ENCODE data around the gene RPRML. TPM values are rescaled to one million over a fixed set of nuclear protein-coding genes. Genes with fewer than 3 reads are reported as not detected.

The RPRML gene
- total and polyA plus RNA-seq, 2 experiments from 2014 or later, result not detected

GRCh38 chr17:46975287-46975686 is 3.8 kb downstream of the RPRML start:
- in situ Hi-C loops (cut with MboI), result no loop called here
- Histone ChIP-seq H3K9ac (no peak overlapping the region), H3F3A (ENCODE audit: insufficient read depth) (no peaks in the 10 kb centered on the region), H3K79me2 (ENCODE audit: insufficient read depth) (no peaks in the 10 kb centered on the region), H4K20me1 (ENCODE audit: insufficient read depth) (no peaks in the 10 kb centered on the region), H3K36me3 (ENCODE audit: low read depth) (no peaks in the 10 kb centered on the region), H2AFZ (no peak overlapping the region), H3K4me3 (no peak overlapping the region), H3K4me2 (ENCODE audit: unreplicated experiment) (no peak overlapping the region), H3K9me3 (ENCODE audit: low read depth) (no peaks in the 10 kb centered on the region), H3K4me1 (ENCODE audit: insufficient read depth) (no peaks in the 10 kb centered on the region), H3K27ac (no peak overlapping the region), H3K9me2 (ENCODE audit: insufficient read depth) (no peaks in the 10 kb centered on the region), H3K27me3 (replicated peaks; ENCODE audit: insufficient read depth) (peaks cover 39% of the 10 kb centered on the region)
- TF ChIP-seq EZH2 (IDR thresholded peaks at IDR 0.05; ENCODE audit: insufficient read depth, poor library complexity, severe bottlenecking), result no peak
- TF ChIP-seq EZH2phosphoT487 (IDR thresholded peaks at IDR 0.05; ENCODE audit: insufficient read depth, low read depth), result no peak
- no peak for DNase-seq
- 74 to 80% methylated on average over 4 of the region's 4 CpGs for WGBS, 2 experiments (ENCODE audit: low coverage in 1 of 2, low lambda C conversion rate in 2 of 2, missing lambda C conversion rate in 2 of 2)

- Histone ChIP-seq H3K9ac (no peak overlapping the region), H3K36me3 (ENCODE audit: low read depth) (no peaks in the 10 kb centered on the region), H3K9me3 (ENCODE audit: low read depth) (no peaks in the 10 kb centered on the region), H4K20me1 (ENCODE audit: insufficient read depth) (no peaks in the 10 kb centered on the region), H3K27me3 (replicated peaks; ENCODE audit: insufficient read depth) (peaks cover 34% of the 10 kb centered on the region), H3K4me2 (ENCODE audit: unreplicated experiment) (no peak overlapping the region), H3K27ac (no peak overlapping the region), H2AFZ (no peak overlapping the region), H3F3A (ENCODE audit: insufficient read depth) (no peaks in the 10 kb centered on the region), H3K79me2 (ENCODE audit: insufficient read depth) (no peaks in the 10 kb centered on the region), H3K9me2 (ENCODE audit: insufficient read depth) (no peaks in the 10 kb centered on the region), H3K4me3 (no peak overlapping the region), H3K4me1 (ENCODE audit: insufficient read depth) (no peaks in the 10 kb centered on the region)
- DNase-seq, result no peak
- TF ChIP-seq EZH2 (IDR thresholded peaks at IDR 0.05; ENCODE audit: insufficient read depth, poor library complexity, severe bottlenecking), result no peak
- no peak for TF ChIP-seq EZH2phosphoT487 (IDR thresholded peaks at IDR 0.05; ENCODE audit: insufficient read depth, low read depth)
- in situ Hi-C loops (cut with MboI), result no loop called here
- WGBS, 2 experiments (ENCODE audit: low coverage in 1 of 2, low lambda C conversion rate in 2 of 2, missing lambda C conversion rate in 2 of 2), result 80 to 84% methylated on average over 11 of the region's 11 CpGs
Measured at GRCh38 chr17:46974086-46974485, 5.0 kb downstream of the RPRML start.

DNA sequence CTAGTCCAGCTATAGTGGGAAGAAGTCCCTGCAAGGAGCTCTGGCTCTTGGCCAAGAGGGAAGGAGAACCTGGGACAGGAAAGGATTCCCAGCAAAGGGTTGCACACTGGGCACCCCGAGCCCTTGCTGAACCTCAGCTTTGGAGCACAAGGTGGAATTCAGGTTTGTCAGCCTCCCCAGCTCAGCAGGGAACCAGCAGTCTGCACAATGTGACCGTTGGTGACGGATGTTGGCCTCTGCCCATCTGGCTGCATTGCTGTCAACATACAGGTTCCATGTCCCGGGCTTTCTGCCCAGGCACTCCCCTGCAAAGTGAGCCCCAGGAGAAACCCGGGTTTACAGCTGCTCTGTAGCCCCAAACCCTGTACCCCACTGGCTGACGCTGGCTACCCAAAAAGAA is 6.7 kb downstream of the RPRML start:
- Histone ChIP-seq H3K9me2 (ENCODE audit: insufficient read depth) (no peaks in the 10 kb centered on the region), H3K27me3 (replicated peaks; ENCODE audit: insufficient read depth) (peaks cover 23% of the 10 kb centered on the region), H3K79me2 (ENCODE audit: insufficient read depth) (no peaks in the 10 kb centered on the region), H3K9ac (no peak overlapping the region), H3K27ac (no peak overlapping the region), H2AFZ (no peak overlapping the region), H3F3A (ENCODE audit: insufficient read depth) (no peaks in the 10 kb centered on the region), H3K4me1 (ENCODE audit: insufficient read depth) (no peaks in the 10 kb centered on the region), H3K36me3 (ENCODE audit: low read depth) (no peaks in the 10 kb centered on the region), H3K4me2 (ENCODE audit: unreplicated experiment) (no peak overlapping the region), H3K9me3 (ENCODE audit: low read depth) (no peaks in the 10 kb centered on the region), H3K4me3 (no peak overlapping the region), H4K20me1 (ENCODE audit: insufficient read depth) (no peaks in the 10 kb centered on the region)
- WGBS, 2 experiments (ENCODE audit: low coverage in 1 of 2, low lambda C conversion rate in 2 of 2, missing lambda C conversion rate in 2 of 2), result 65 to 72% methylated on average over 6 of the region's 6 CpGs
- TF ChIP-seq EZH2phosphoT487 (IDR thresholded peaks at IDR 0.05; ENCODE audit: insufficient read depth, low read depth) (no peak), EZH2 (IDR thresholded peaks at IDR 0.05; ENCODE audit: insufficient read depth, poor library complexity, severe bottlenecking) (no peak)
- DNase-seq, result no peak
- in situ Hi-C loops (cut with MboI), result no loop called here

DNA sequence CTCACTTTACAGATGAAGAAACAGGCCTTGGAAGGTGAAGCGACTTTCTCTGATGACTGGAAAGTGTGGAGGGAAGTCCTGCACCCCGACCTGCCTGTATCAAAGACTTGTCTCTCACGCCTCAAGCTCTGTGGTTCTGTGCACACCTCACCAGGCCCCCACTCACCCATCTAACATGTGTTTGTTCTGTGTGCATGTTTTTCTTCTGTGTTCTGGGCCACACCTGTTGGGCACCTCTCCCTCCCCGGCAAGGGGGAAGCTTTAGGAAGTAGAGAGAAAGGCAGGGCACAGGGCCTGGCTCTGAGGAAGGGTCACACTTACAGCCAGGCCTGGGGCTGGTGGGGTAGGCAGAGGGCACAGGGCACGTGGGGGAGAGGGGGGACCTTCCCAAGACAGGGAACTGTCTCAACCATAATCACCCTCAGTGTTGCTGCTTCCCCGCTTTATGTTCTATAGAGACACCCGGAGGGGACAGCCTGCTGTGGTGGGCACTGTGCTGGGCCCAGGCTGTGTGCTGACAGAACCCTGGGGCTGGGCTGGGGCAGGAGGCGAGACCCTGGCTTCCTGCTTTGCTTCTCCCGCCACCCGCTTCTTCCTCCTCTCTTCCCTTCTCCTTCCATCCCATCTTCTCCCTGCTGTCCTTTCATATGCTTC is 7.3 kb downstream of the RPRML start:
- in situ Hi-C loops (cut with MboI), result no loop called here
- WGBS, 2 experiments (ENCODE audit: low coverage in 1 of 2, low lambda C conversion rate in 2 of 2, missing lambda C conversion rate in 2 of 2), result 54 to 61% methylated on average over 9 to 10 of the region's 10 CpGs
- Histone ChIP-seq H3K27me3 (replicated peaks; ENCODE audit: insufficient read depth) (peaks cover 23% of the 10 kb centered on the region), H2AFZ (no peak overlapping the region), H3K4me3 (no peak overlapping the region), H3K4me2 (ENCODE audit: unreplicated experiment) (no peak overlapping the region), H3K36me3 (ENCODE audit: low read depth) (no peaks in the 10 kb centered on the region), H3K27ac (no peak overlapping the region), H3K9me2 (ENCODE audit: insufficient read depth) (no peaks in the 10 kb centered on the region), H4K20me1 (ENCODE audit: insufficient read depth) (no peaks in the 10 kb centered on the region), H3K79me2 (ENCODE audit: insufficient read depth) (no peaks in the 10 kb centered on the region), H3K9me3 (ENCODE audit: low read depth) (no peaks in the 10 kb centered on the region), H3F3A (ENCODE audit: insufficient read depth) (no peaks in the 10 kb centered on the region), H3K4me1 (ENCODE audit: insufficient read depth) (no peaks in the 10 kb centered on the region), H3K9ac (no peak overlapping the region)
- TF ChIP-seq EZH2 (IDR thresholded peaks at IDR 0.05; ENCODE audit: insufficient read depth, poor library complexity, severe bottlenecking), result no peak
- no peak for TF ChIP-seq EZH2phosphoT487 (IDR thresholded peaks at IDR 0.05; ENCODE audit: insufficient read depth, low read depth)
- no peak for DNase-seq
